Tibial nerve (tissue), 4 donors: ENCODE data around the gene FAM83C.

ENCODE experiments used
- CTCF ChIP-seq, 5 experiments: fragments of 200-600 bp in 3 of 5; fragments of 450-650 bp in 2 of 5; sonication (generic) in 3 of 5; IDR thresholded peaks; one replicate each; pipeline ENCODE4 v1.5.1; 2016 to 2019; ENCODE audit warnings: antibody characterized with exemption in 5 of 5, mild to moderate bottlenecking in 3 of 5, moderate library complexity in 2 of 5
- EP300 ChIP-seq, 2 donors: sonication (generic); formaldehyde crosslinking; IDR thresholded peaks; one replicate each; pipeline ENCODE4 v1.6.1; 2017; ENCODE audit warnings: antibody characterized with exemption in 2 of 2, mild to moderate bottlenecking in 1 of 2
- POLR2A ChIP-seq, 2 donors: fragments of 450-650 bp; IDR thresholded peaks; one replicate each; pipeline ENCODE4 v1.6.1; 2017; ENCODE audit warnings: antibody characterized with exemption in 2 of 2, mild to moderate bottlenecking in 2 of 2, moderate library complexity in 2 of 2

GRCh38 chr20:35300469-35301262, 8.4 kb upstream of the FAM83C start:
- TF ChIP-seq CTCF (IDR thresholded peaks at IDR 0.05) (no peak), POLR2A (IDR thresholded peaks at IDR 0.05) (no peak), EP300 (IDR thresholded peaks at IDR 0.05) (no peak)
